Measurements from ENCODE around the gene NADSYN1. TPM values are rescaled to one million over a fixed set of nuclear protein-coding genes. Genes with fewer than 3 reads are reported as not detected.

The NADSYN1 gene
- total RNA-seq, 2 experiments from 2014 or later, result 120 to 127 TPM

- Mint-ChIP-seq H3K4me1 (no peaks in the 10 kb centered on the region), H3K9me3 (no peaks in the 10 kb centered on the region), H3K27me3 (no peaks in the 10 kb centered on the region), H3K4me3 (no peak overlapping the region), H3K36me3 (ENCODE audit: low read depth) (peaks cover 14% of the 10 kb centered on the region), H3K27ac (no peak overlapping the region)
- no peak for DNase-seq
- POLR2A ChIA-PET, result no interaction called here
- CTCF ChIA-PET, result interaction anchor here (1.1 kb wide), 1 partner anchor 11 kb away, joined by 3 read pairs; the partner anchor contains the start of gene DHCR7
Observed at GRCh38 chr11:71437399-71437798, 15.6 kb upstream of the NADSYN1 start.

GRCh38 chr11:71437879-71438278, 15.1 kb upstream of the NADSYN1 start:
- H3K27me3 Mint-ChIP-seq, result no peaks in the 10 kb centered on the region
- no peaks in the 10 kb centered on the region for H3K4me1 Mint-ChIP-seq
- ChIA-PET CTCF (interaction anchor here (0.7 to 1.1 kb wide), 2 partner anchors 11 to 12 kb away, joined by 3 read pairs; partner anchors contain the start of gene DHCR7), POLR2A (no interaction called here)
- H3K27ac Mint-ChIP-seq, result no peak overlapping the region
- H3K4me3 Mint-ChIP-seq, result no peak overlapping the region
- H3K9me3 Mint-ChIP-seq, result no peaks in the 10 kb centered on the region
- no peak for DNase-seq
- H3K36me3 Mint-ChIP-seq (ENCODE audit: low read depth), result peaks cover 18% of the 10 kb centered on the region

GRCh38 chr11:71438650-71439049, 14.4 kb upstream of the NADSYN1 start:
- no peaks in the 10 kb centered on the region for H3K27me3 Mint-ChIP-seq
- no peaks in the 10 kb centered on the region for H3K4me1 Mint-ChIP-seq
- no peak overlapping the region for H3K27ac Mint-ChIP-seq
- H3K36me3 Mint-ChIP-seq (ENCODE audit: low read depth), result peaks cover 20% of the 10 kb centered on the region
- H3K4me3 Mint-ChIP-seq, result no peak overlapping the region
- no peaks in the 10 kb centered on the region for H3K9me3 Mint-ChIP-seq
- POLR2A ChIA-PET, result no interaction called here
- no peak for DNase-seq
- CTCF ChIA-PET, result no interaction called here

- peaks cover 23% of the 10 kb centered on the region for H3K36me3 Mint-ChIP-seq (ENCODE audit: low read depth)
- H3K4me3 Mint-ChIP-seq, result no peak overlapping the region
- H3K27me3 Mint-ChIP-seq, result no peaks in the 10 kb centered on the region
- no peaks in the 10 kb centered on the region for H3K4me1 Mint-ChIP-seq
- no peak for DNase-seq
- no peak overlapping the region for H3K27ac Mint-ChIP-seq
- CTCF ChIA-PET, result no interaction called here
- POLR2A ChIA-PET, result no interaction called here
- H3K9me3 Mint-ChIP-seq, result no peaks in the 10 kb centered on the region
Observed at GRCh38 chr11:71440021-71440755, 12.8 kb upstream of the NADSYN1 start.

- Mint-ChIP-seq H3K27ac (no peak overlapping the region), H3K27me3 (no peaks in the 10 kb centered on the region), H3K9me3 (peaks cover 5% of the 10 kb centered on the region), H3K36me3 (ENCODE audit: low read depth) (peaks cover 30% of the 10 kb centered on the region), H3K4me3 (no peak overlapping the region), H3K4me1 (peaks cover 5% of the 10 kb centered on the region)
- POLR2A ChIA-PET, result no interaction called here
- DNase-seq, result no peak
- CTCF ChIA-PET, result no interaction called here
Observed at GRCh38 chr11:71441251-71441650, 11.8 kb upstream of the NADSYN1 start.

- CTCF ChIA-PET, result no interaction called here
- Mint-ChIP-seq H3K36me3 (ENCODE audit: low read depth) (peaks cover 39% of the 10 kb centered on the region), H3K27ac (no peak overlapping the region), H3K4me1 (peaks cover 13% of the 10 kb centered on the region), H3K4me3 (no peak overlapping the region), H3K9me3 (peaks cover 9% of the 10 kb centered on the region), H3K27me3 (no peaks in the 10 kb centered on the region)
- POLR2A ChIA-PET, result no interaction called here
- no peak for DNase-seq
Observed at GRCh38 chr11:71442123-71442522, 10.9 kb upstream of the NADSYN1 start.

- Mint-ChIP-seq H3K4me1 (peaks cover 20% of the 10 kb centered on the region), H3K9me3 (peaks cover 9% of the 10 kb centered on the region), H3K36me3 (ENCODE audit: low read depth) (peaks cover 39% of the 10 kb centered on the region), H3K27me3 (no peaks in the 10 kb centered on the region), H3K4me3 (no peak overlapping the region), H3K27ac (no peak overlapping the region)
- POLR2A ChIA-PET, result no interaction called here
- no peak for DNase-seq
- CTCF ChIA-PET, result no interaction called here
Observed at GRCh38 chr11:71442880-71443279, 10.1 kb upstream of the NADSYN1 start.

GRCh38 chr11:71443736-71444445, 9.1 kb upstream of the NADSYN1 start:
- POLR2A ChIA-PET, result no interaction called here
- CTCF ChIA-PET, result interaction anchor here (0.6 kb wide), 1 partner anchor 651 kb away, joined by 3 read pairs; no protein-coding TSS in a partner anchor

GRCh38 chr11:71444811-71445210, 8.2 kb upstream of the NADSYN1 start:
- Mint-ChIP-seq H3K4me3 (no peak overlapping the region), H3K36me3 (ENCODE audit: low read depth) (peaks cover 36% of the 10 kb centered on the region), H3K27ac (no peak overlapping the region), H3K27me3 (no peaks in the 10 kb centered on the region), H3K4me1 (peaks cover 27% of the 10 kb centered on the region), H3K9me3 (peaks cover 9% of the 10 kb centered on the region)
- POLR2A ChIA-PET, result no interaction called here
- no peak for DNase-seq
- CTCF ChIA-PET, result no interaction called here

More at GRCh38 chr11:71443736-71444445, 9.1 kb upstream of the NADSYN1 start:
- H3K4me3 Mint-ChIP-seq, result no peak overlapping the region
- peaks cover 39% of the 10 kb centered on the region for H3K36me3 Mint-ChIP-seq (ENCODE audit: low read depth)
- no peak for DNase-seq
- H3K9me3 Mint-ChIP-seq, result peaks cover 9% of the 10 kb centered on the region
- no peaks in the 10 kb centered on the region for H3K27me3 Mint-ChIP-seq
- peaks cover 20% of the 10 kb centered on the region for H3K4me1 Mint-ChIP-seq
- no peak overlapping the region for H3K27ac Mint-ChIP-seq

GRCh38 chr11:71446150-71446549, 6.9 kb upstream of the NADSYN1 start:
- CTCF ChIA-PET, result no interaction called here
- peak overlapping the region; percentile 22 for H3K4me3 Mint-ChIP-seq
- H3K36me3 Mint-ChIP-seq (ENCODE audit: low read depth), result peaks cover 33% of the 10 kb centered on the region
- peaks cover 9% of the 10 kb centered on the region for H3K9me3 Mint-ChIP-seq
- no peak overlapping the region for H3K27ac Mint-ChIP-seq
- POLR2A ChIA-PET, result no interaction called here
- DNase-seq, result no peak
- no peaks in the 10 kb centered on the region for H3K27me3 Mint-ChIP-seq
- H3K4me1 Mint-ChIP-seq, result peaks cover 39% of the 10 kb centered on the region

- H3K9me3 Mint-ChIP-seq, result peaks cover 9% of the 10 kb centered on the region
- peak overlapping the region; percentile 88 for H3K4me3 Mint-ChIP-seq
- ChIA-PET POLR2A (no interaction called here), CTCF (no interaction called here)
- H3K36me3 Mint-ChIP-seq (ENCODE audit: low read depth), result peaks cover 33% of the 10 kb centered on the region
- H3K27ac Mint-ChIP-seq, result peak overlapping the region; percentile 84
- DNase-seq, result no peak
- H3K27me3 Mint-ChIP-seq, result no peaks in the 10 kb centered on the region
- H3K4me1 Mint-ChIP-seq, result peaks cover 49% of the 10 kb centered on the region
Observed at GRCh38 chr11:71446942-71447688, 5.9 kb upstream of the NADSYN1 start.

GRCh38 chr11:71447791-71448256, 5.2 kb upstream of the NADSYN1 start:
- ChIA-PET POLR2A (no interaction called here), CTCF (interaction anchor here (1.3 kb wide), 1 partner anchor 10 kb away, joined by 3 read pairs; no protein-coding TSS in a partner anchor)
- Mint-ChIP-seq H3K27ac (peak overlapping the region; percentile 84), H3K4me3 (peak overlapping the region; percentile 88), H3K27me3 (no peaks in the 10 kb centered on the region), H3K9me3 (peaks cover 9% of the 10 kb centered on the region), H3K4me1 (peaks cover 52% of the 10 kb centered on the region), H3K36me3 (ENCODE audit: low read depth) (peaks cover 30% of the 10 kb centered on the region)
- DNase-seq, result peak; percentile 49

Data from activated CD4-positive, alpha-beta T cell treated with anti-CD3 and anti-CD28 coated beads, Interleukin-2, amount 10 ng/mL, durations not matched to agents 7 days and 5 days (primary cell).